GM18870 (cell line): Measurements from ENCODE around the gene DCAF6.
"Not testable (repeated sequence)": the region's sequence is repeated elsewhere in the genome, so short reads cannot be mapped to it uniquely, and the experiment has no call there.

Experiments
- ATAC-seq: cut with Tn5 transposase; IDR thresholded peaks from one replicate; pipeline ENCODE4 v1.9.1; 2021; ENCODE audit warnings: moderate library complexity; ENCODE audit not compliant: unreplicated experiment

DCAF6 gene

DNA sequence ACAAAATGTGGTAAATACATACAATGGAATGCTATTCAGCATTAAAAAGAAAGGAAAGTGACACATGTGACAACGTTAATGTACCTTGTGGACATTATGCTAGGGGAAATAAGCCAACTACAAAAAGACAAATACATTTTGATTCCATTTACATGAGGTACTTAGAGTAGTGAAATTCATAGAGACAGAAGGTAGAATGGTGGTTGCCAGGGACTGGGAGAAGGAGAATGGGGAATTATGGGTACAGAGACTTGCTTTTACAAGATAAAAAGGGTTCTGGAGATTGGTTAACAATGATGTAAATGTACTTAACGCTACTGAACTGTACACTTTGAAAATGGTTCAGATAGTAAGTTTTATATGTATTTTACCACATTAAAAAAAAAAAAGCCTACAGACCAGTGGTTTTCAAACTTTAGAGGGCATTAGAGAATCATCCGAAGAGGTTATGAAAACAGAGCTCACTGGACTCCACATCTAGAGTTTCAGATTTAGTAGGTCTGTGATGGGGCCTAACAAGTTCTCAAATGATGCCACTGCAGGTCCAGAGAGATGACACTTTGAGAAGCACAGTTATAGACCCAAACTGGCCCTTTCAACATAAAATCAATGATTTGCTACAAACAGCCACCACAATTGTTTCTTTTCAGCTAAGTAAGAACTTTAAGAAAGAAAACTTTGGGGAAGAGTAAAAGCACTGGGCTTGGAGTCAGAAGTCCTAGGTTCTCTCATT is 13.0 kb upstream of the DCAF6 start:
- ATAC-seq = no peak

DNA sequence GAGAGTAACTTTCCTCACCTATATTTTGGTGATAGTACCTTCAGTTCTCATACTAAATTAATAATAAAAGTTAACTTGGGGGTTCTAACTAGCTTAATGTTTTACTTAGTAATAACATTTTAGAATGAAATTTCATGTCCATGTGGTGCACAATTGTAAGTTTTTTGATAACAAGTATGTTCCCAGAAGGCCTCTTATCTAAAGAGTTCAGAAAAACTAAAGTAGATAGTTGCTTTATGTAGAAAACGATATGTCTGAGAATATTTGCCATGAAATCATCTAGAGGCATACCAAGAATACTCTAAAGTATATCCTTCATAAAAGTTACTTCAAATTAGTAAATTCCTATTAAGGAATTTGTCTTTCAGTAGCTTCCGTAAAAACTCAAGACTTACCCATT is 12.4 kb upstream of the DCAF6 start:
- ATAC-seq = no peak

DNA sequence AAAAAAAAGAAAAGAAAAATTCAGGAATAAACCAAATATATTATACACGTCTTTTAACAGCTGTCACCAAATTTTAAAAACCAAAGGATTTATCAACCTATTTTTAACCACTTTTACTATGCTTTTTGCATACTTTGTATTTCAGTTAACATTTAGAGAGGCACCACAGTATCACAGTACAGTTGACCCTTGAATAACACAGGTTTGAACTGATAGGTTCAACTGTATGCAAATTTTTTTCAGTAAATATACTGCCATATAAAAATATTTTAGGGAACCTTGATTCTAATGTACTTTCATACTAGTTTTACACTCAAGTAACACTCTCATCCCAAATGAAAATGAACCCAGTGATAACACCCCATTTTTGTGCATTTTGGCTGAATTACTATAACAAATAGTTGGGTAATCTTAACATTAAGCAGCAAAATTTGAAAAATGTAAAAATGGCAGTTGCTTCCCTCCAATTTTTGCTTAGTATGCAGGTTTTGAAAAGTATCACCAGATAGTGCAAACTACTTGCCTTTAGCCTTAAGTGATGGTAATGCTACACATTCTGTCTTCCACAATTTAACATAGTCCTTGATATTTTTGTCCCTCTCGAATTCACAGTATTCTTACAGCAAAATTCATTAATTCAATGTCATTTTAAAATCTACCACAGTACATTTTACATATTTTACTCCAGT is 11.8 kb upstream of the DCAF6 start:
- ATAC-seq = no peak

DNA sequence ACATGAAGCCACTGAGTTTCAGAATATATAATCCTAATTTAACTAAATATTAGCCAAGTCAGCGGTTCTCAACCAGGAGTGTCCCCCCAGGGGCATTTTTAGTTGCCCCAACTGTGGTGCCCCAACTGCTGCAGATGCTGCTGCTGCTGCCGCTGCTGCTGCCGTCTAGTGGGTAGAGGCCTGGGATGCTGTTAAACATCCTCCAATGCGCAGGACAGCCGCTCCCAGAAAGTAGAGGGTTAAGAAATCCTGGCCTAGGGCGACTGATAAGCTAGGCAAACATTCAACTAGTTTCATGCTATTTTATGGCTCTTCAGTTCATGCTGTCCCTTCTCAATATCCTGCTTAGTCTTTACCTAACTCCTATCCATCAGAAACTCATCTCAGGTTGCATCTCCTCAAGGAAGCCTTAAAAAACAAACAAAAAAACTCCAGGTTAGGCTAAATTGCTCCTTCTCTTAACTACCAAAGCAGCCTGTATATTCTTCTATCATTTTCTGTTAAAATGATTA is 9.9 kb upstream of the DCAF6 start:
- no peak for ATAC-seq

DNA sequence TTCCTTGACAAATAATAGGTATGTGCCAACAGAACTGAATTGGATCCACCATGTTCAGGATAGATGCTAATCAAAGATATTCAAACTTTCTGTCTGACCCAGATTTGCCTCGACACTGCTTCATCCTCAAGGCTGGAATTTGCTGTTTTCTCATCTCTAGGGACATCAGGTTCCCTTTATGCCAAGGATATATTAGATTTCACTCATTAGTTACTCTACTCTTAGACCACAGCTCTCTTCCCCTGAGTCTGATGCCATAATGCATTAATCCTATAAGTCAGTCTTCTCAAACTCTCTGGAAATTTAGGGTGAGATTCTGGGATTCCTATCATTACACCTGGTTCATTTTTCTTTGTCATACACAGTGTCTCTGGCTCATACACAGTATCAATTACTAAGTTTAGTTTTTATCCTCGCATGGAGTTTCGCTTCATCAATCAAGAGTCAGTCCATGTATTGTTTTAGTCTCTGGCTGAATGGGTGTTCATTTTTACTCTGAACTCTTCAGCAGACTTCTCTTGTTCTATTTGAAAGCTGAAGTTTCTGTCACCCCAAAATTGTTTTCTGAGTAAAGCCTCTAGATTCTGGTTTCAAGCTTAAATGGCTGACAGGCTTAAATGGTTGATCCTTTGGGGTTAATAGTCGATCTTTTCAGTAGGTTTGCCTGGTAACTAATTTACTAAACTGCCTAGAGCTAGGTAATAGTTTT is 9.3 kb upstream of the DCAF6 start:
- no peak for ATAC-seq

DNA sequence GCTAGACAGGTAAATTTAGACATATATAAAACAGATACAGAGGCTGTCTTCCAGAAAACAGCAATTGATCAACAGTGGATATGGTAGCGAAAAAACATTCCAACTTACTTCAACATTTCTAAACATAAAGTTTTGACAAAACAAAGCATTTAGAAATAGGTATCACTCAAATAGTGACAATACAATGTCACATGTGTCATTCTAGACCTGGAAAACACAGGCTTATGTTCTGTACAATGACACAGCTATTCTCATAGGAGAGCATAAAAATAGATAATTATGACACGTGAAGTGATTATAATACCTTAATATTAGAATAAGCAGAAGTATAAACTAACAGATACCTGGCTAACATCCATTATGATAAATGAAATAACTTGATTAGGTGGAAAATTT is 8.0 kb upstream of the DCAF6 start:
- ATAC-seq = no peak

DNA sequence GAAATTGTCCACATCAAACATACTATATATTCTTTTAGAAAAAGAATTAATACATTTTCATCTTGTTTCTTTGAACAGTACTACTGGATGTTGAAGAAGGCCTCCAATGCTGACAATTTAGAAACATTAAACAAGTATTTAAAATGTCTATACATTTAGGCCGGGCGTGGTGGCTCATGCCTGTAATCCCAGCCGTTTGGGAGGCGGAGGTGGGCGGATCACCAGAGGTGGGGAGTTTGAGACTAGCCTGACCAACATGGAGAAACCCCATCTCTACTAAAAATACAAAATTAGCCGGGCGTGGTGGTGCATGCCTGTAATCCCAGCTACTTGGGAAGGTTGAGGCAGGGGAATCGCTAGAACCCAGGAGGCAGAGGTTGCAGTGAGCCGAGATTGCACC is 7.6 kb upstream of the DCAF6 start:
- not testable (repeated sequence) for ATAC-seq

DNA sequence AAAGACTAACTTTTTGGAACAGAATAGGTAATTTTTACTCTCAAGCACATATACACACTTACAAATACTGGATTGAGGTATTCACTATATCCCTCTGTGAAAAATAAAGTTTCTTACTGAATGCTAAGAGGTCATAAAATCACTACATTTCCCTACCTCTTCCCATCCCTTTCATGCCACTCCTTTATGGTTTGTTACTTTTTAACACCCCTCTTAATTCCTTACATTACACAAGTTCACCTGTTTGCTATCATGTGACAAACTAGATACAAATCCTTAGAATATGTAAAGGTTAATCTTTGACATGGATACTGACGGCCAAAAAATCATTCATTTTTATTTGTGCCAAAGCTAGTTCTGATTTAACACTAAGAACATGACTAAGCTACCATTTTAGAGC is 6.8 kb upstream of the DCAF6 start:
- no peak for ATAC-seq

DNA sequence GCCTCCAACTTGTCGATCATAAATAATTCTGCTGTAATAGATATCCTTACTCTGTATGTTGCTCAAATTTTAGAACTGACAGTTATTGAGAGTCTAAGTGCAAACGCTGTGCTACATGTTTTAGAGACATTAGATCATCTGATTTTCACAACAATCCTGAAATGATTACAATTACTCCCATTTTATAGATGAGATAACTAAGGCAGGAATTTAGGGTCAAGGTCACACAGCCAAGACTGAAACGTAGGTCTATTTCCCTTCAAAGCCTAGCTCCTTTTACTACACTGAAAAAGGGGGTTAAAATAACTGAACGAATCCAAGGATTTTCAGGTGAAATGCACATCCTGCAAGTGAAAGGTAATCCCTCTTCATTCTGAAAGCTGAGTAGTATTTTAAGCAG is 2.7 kb upstream of the DCAF6 start:
- no peak for ATAC-seq

DNA sequence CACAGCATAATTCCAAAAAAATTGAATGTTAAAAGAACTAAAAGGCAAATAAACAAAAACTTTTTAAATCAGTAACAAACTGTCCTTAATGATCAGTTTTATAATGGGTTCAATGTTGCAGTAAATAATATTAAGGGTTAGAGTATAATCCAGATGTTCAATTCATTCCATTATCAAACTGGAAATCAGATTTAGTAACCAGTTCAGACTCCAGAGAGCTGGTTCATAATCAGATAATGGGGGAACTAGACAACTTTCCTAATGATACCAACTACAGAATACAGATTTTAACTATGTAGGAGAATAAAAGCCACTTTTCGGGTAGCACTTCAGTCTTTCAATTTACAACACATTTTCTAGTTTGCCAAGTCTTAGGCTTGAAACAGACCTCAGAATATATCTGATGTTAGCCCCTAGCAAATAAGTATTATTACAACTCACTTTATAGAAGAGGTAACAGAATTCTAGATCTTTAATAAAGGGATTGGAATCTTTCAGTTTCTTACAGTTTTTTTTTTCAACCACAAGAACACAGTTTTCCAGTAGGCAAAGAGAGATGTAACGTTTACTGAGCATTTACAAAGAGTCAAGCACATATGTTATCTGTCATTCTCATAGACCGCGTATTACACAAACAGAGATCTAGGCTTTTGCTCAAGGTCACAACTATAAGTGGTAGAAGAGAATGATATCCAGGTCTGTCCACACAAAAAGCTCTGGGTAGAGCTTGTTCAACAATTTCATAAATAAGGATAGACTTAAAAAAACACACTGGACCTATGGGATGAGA is 1.9 kb upstream of the DCAF6 start:
- ATAC-seq = no peak

DNA sequence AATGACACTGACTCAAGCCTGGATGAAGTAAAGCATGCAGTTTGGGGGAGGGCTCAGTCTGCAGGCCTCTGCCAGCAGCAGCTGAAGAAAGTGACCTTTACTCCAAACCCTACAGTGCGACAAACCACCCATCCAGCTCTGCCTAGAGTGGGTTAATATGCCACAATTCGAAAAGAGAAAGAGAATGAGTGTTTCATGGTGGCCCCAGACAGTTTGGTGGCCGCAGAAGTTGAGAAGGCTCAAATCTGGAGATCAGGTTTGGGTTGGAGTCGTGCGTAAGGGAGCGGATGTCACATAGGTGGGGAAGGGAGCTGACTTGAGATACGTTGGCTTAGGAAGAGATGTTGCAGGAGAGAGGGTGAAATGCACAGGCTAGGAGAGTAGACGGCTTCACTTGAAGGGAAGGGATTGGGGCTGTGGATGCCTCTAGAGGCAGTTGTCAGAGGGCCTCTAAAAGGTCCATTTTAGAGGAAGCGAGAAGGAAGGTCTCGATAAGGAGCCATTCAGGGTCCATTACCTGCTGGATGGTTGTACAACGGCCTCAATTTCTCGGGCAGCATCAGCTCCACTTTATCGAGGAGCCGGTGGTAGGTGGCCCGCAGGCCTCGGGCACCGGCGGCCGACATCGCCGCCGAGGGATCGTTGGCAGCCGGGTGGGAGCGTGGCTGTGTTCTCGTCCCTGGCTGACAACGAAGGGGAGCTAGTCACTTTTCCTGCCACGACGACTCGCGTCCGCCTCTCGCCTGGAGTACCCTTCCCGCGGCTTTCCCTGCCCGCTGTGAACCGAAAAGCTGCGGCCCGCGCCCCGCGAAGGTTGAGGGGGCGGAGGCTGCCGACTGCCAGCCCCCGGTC is 1.0 kb upstream of the DCAF6 start:
- peak; percentile 6 for ATAC-seq

DNA sequence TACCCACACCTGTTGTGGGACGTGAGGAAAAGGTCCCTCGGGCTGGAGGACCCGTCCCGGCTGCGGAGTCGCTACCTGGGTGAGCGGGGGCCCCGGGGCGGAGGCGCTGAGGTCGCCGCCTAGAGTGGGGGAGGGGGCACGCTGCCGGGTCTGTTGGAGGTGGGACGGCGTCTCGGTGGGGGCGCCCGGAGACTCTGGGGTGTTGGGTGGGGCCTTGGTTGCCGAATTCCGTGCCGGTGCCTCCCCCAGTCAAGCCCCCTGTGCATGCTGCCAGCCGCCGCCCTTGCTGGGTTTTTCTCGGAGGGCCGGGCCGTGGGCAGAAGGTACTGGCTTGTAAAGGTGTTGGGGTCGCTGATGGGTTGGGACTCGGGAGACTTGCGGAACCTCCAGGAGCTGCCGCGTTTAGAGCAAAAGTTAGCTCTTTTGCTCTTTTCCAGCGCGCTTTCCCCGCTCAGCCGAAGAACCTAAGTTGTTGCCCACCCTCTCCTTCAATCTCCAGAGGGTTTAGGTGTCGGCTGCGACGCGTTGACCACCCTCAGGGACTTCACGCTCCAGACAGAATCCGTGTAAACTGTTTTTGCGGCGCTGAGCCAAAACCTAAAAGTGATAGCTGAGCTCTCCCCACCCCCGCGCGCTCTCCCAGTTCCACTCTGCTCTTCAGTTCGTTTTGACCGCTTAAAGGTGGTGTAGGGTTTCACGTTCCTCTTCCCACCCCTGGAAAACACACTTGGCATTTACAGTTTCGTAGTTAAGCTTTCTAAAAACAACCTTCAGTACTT is 636 bp downstream of the DCAF6 start, which contains the start of gene MPC2:
Gene MPC2, minus strand, starts transcription at position 143 of the 779 bp plus-strand sequence. CDS start 1,231 bp downstream, outside the sequence.
- ATAC-seq = no peak

DNA sequence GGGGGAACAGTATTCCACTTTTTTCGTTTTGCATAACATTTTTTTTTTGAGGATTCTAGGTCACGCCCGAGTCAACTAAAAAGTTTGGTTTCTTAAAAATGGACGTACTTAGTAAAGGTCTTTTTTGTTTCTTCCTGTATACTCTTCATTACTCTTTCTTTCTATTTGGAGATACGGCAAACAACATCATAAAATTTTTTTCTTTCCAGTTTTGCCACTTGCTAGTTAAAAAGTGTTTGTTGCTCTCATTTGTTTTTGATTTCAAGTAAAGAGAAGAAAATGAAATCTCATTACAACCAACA is 1.2 kb downstream of the DCAF6 start:
- ATAC-seq = no peak

DNA sequence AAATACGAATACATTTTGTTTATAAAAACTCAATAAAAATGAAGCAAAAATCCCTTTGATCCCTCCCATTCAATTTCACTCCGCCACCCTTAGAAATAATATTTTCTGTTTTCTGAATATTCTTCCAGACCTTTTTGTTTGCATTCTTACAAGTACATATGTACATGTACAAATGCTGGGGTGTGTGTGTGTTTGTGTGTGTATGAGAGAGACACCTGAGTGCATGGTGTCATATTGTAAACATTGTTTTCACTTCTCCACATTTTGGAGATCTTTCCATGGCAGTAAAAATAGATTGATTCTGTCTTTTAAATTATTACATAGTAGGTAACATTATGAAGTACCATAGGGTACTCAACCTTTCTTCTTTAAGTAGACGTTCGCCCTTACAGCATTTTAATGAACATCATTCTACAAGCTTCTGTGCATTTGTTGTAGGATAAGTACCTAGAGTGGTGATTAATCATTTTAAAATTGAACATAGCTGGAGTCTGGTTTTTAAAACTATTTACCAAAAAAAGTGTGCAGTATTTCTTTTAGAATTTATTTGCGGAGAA is 1.7 kb downstream of the DCAF6 start:
- no peak for ATAC-seq

DNA sequence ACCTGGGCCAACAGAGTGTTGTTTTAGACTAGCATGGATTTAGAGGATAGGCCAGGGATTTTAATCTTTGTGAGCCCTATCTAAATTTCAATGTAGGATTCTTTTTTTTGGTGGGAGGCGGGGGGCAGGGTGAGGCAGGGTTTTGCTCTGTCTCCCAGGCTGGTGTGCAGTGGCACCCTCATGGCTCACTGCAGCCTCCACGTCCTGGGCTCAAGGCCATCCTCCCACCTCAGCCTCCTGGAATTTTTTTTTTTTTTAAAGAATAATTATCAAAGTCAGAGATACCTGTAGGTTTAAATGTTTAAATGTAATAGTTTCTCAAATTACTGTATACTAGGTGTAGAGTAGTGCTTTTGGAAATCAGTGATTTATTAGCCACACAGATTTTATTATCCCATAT is 3.8 kb downstream of the DCAF6 start:
- no peak for ATAC-seq

DNA sequence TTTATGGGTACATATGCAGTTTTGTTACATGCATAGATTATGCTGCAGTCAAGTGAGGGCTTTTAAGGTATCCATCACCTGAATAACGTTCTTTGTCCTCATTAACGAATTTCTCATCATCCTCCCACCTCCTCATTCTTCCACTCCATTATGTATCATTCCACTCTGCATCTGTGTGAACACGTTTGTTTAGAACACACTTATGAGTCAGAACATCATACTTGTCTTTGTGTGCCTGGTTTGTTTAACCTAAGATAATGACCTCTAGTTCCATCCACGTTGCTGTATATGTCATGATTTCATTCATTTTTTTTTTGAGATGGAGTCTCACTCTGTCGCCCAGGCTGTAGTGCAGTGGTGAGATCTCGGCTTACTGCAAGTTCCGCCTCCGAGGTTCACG is 7.1 kb downstream of the DCAF6 start:
- ATAC-seq = no peak

DNA sequence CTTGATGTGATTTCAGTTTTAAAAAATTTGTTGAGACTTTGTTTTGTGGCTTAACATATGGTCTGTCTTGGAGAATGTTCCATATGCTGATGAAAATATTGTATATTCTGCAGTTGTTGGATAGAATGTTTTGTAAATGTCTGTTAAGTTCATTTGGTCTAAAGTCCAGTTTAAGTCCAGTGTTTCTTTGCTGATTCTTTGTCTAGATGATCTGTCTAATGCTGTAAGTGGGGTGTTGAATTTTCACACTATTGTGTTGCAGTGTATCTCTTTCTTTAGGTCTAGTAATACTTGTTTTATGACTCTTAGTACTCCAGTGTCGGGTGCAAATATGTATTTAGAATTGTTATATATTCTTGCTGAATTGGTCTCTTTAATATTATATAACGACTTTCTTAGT is 11.2 kb downstream of the DCAF6 start:
- ATAC-seq = no peak

DNA sequence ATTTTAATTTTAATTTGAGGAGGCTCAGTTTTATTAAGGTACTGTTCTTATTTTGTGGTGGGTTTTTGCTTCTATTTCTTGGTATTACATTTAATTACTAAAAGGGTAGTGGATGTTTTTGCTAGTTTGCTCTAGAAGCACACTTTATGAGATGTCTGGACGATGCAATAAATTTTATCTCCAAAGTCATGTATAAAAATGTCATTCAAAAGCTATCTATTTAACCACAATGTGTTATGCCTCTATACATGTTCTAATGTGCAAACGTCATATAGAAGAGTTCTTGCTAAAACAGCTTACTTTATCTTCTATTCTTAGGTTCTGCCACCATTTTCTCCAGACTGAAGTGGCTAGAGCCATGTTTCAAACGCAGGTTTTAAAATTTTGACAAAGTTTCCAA is 13.3 kb downstream of the DCAF6 start:
- ATAC-seq = no peak

DNA sequence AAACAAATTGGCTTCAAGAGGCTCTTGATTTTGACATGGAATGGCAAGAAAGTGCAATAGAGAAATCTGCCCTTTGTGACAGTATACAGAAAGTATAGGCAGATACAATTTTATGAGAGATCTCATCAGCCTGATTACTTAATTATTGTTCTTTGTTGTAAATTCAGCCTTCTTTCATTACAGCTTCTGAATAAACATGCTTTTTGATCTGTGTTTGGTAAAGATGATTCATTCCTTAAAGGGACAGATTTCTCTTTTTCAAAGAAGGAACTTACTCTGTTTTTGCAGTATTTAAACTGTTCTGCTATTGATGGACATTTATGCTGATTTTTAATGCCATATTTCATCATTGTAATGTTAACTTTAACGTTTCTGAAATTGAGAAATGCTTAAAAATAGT is 14.1 kb downstream of the DCAF6 start:
- no peak for ATAC-seq
